IPS DF 19.7 (cell line): ENCODE results near the gene ACTL8.

ENCODE experiments used
- DNase-seq: peaks from one replicate; pipeline ENCODE4 v3.0.0-alpha.2; 2013; ENCODE audit warnings: low read depth, low spot score

The ACTL8 gene

DNA sequence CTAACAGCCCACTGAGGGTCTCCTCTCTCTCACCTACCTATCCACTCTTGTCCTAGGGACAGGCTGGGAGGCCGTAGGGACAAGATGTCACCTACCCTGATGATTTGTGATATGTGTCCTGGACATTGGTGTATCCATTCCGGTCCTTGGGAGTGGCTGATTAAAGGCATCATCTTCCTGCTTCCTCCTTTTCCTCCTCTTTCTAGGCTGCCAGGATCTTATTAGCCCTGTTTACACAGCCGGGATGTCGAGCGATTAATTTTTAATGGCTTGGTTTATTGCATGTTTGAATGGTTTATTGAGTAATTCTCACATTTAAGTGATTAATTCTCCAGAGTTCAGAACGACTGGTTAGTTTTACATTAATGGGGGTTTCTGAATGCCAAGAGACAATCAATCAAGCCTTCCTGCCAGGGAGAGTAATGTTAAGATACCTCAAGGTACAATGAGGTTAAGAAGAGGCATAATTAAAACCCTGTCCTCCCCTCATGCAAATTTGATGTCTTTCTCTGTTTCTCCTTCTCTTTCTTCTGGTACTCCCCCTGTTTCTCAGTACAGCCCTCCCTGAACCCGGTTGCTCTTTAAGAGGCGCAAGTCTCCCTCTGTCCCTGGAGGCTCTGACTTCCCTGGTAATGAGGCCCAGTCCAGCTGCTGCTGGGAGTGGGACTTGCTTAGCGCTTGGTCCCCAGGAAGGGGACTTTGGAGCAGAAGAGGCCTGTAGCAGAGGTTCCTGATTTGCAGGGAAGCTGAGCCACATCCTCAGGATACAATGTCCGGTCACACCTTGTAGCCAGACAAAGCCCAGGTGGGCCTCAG lies 50.9 kb downstream of the ACTL8 start:
- no peak for DNase-seq

DNA sequence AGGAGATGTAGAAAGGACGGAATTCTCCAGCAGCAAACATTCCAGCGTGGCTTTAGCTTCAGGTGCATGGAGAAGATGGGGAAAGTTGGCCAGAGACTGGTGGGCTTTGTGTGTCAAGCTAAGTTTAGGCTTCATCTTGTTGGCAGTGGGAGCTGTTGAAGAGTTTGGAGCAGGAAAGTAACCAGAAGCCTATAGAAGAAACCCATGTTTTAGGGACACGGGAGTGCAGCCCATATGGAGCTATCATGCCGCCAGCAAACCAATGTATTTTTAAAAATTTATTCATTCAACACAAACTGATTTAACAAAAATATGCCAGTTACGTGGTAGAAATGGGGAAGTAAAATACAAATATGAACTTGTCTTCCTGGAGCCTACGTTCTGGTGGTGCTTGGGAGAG lies 53.7 kb downstream of the ACTL8 start:
- DNase-seq: no peak

DNA sequence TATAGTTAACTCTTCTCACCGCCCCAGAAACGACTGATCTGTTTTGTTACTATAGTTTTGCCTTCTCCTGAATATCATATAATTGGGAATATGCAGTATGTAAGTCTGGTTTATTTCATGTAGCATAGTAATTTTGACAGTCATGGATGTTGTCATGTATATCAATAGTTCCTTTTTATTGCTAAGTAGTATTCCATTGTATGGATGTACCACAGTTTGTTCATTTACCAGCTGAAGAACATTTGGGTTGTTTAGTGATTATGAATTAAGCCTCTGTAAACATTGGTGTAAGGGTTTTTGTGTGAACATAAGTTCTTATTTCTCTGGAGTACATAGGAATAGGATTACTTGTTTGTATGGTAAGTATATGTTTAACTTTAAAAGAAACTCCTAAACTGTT lies 55.5 kb downstream of the ACTL8 start:
- DNase-seq: no peak

DNA sequence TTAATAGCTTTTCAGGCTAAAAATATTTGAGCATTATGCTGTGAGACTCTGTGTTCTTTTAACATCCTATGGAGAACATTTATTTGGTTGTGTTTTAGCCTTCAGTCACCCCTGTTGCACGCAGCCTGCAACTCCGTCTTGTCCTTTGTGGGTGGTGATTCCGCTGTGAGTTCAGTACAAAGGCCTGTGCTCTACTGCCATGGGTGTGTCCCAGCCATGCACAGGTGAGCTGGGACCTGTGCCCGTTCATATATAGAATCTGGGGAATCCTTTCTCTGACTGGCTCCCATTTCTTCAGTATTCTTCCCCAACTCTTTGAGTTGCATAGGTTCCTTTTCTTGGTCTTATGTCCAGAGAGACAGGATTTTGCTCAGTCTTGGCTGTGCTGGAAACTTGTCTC lies 61.4 kb downstream of the ACTL8 start:
- no peak for DNase-seq

DNA sequence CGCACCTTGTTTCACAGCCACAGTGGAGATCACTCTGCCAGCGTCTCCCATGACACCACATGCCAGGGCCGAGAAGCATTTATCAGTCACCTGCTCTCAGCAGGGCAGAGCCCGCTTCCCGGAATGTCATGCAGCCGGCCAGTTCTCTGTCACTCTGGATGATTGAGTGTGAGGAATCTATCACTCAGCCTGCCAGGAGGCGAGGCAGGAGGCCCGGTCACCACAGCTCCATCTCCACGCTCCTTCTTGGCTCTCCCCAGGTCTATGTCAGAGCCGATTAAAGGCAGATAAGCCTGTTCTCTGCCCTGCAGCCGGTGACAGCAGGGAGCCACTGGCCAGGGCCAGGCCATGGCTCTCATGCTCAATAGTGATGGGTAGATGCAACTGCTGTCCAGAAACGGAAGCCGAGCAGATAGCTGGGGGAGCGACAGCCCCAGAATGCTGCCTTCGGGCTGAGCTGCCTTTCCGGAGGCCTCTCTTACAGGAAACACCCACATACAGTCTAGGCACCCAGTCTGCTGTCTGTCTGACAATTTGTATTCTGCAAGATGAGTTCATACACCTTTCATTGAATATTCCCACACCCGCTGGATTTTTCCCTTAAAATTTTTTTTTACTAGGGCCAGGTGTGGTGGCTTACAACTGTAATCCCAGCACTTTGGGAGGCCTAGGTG lies 64.1 kb downstream of the ACTL8 start:
- DNase-seq: no peak

DNA sequence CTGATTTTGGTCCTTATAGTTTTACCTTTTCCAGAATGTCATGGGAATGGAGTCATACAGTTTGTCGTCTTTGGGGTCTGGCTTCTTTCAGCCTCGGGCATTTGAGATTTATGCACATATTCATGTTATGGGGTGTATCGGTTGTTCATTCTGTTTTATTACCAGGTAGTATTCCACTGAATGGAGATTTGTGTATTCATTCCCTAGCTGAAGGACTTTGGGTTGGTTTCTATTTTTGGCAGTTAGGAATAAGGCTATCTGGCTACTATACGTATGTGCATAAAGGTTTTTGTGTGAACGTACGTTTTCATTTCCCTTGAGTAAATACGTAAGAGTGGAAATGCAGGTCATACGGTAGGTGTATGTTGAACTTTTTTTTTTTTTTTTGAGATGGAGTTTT lies 65.1 kb downstream of the ACTL8 start:
- no peak for DNase-seq

DNA sequence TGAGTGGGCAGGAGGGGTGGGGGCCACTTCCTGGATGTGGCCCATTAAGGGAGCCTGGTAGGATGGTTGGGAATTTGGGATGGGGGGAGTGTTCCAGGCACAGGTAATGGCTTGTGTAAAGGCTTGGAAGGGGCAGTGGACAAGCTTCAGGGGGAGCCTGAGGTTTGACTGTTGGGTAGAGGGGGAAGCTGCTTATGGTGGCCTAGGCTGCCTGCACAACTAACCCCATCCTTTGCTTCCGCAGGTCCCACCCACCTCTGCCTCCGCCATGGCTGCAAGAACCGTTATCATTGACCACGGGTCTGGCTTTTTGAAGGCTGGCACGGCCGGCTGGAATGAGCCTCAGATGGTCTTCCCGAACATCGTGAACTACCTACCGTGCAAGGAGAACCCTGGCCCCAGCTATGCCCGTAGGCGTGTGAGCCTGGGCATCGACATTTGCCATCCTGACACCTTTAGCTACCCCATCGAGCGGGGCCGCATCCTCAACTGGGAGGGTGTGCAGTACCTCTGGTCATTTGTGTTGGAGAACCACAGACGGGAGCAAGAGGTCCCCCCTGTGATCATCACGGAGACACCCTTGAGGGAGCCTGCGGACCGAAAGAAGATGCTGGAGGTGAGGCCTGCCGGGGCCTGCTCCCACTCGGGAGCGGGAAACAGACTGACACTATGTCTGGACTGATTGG lies 67.8 kb downstream of the ACTL8 start:
- DNase-seq: no peak

DNA sequence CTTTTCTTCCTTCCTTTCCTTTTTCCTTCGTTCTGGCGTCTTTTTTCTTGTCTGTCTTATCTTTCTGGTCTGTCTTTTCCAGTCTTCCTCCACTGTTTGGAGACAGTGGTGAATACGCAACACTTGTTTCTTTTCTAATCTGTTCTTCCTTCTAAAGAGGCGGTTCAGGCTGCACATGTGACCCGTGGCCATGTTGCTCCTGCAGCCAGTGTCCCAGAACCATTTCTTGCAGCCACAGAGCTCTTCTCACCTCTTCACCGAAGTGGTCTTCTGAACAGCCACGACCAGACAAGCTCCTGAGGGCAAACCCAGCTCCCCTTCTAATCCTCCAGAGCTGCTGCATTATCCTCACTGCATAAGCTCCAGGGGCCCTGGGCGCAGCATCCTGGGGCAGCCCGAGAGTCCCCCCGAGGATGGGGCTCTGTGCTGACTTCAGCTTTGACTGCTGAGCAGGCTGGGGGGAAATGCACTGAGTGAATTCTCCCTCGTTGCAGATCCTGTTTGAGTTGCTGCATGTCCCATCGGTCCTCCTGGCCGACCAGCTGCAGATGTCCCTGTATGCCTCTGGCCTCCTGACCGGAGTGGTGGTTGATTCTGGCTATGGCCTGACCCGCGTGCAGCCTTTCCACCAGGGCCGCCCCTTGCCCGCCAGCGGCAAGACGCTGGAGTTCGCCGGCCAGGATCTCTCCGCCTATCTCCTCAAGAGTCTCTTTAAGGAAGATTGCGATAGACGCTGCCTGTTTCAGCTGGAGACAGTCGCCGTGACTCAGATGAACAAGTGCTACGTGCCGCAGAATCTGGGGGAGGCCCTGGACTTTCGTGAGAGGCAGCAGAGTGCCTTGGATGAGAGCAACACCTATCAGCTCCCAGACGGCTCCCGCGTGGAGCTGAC lies 70.4 kb downstream of the ACTL8 start:
- no peak for DNase-seq

DNA sequence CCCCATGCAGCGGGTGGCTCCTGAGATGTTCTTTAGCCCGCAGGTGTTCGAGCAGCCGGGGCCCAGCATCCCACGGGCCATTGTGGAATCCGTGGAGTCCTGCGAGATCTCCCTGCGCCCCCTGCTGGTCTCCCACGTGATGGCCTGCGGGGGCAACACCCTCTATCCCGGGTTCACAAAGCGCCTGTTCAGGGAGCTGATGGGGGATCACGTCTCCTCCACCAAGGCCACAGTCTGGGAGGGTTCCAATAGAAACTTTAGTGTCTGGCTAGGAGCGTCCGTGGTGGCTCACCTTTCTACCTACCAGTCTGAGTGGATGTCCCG lies 71.0 kb downstream of the ACTL8 start:
- no peak for DNase-seq

DNA sequence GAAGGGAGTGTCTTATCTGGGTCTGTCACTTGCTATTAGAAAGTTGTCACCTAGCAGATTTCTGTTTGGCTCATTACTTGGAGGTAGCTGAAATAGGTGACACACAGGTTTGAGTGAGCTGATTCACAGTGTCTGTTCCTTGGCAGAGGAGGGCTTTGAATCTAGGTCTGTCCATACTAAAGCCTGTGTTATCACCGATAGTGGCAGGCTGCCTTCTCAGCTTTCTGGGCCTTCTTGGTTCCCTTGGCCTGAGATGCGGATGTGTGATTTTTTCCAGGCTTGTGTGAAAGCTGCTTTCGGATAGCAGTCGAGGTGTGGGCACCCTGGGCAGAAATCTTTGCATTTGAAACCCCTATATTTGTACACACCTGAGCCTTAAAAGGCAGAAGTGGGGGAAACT lies 73.9 kb downstream of the ACTL8 start:
- DNase-seq: no peak

DNA sequence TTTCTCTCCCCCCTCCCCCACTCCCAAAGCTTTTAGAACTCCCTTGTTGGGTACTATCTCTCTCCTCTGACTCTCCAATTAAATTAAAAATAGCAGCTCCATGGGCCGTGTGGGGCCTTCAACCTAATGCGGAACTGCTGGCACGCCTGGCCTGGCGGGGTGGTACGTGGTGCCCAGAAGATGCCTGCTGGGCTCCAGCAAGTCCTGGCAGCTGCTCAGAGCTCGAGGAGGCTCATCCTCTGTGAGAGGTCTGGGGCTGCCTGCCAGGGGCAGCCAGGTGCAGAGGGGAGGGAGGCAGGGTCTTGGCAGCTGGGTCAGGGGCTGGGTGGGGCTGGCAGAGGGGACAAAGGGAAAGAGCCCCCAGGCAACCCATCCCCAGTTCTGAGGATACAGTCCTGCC lies 74.4 kb downstream of the ACTL8 start:
- no peak for DNase-seq

DNA sequence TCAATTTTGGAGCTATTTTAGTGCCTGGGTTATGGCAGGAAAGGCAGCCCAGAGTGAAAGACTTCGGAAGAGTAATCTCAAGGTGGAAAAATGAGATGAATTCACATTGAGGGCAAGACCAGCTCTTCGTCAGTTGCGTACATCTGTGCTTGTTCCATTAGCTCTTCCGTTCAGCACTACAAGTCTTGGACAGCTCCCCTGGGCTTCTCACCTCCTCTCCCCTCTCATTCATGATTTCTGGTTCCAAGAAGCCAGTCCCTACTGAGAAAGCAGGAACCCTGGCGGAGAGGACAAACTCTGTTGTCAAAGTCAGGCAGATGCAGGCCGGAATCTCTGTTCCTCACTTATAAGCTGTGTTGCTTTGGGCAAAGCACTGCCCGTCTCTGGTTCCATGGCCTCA lies 76.5 kb downstream of the ACTL8 start:
- peak; percentile 40 for DNase-seq

DNA sequence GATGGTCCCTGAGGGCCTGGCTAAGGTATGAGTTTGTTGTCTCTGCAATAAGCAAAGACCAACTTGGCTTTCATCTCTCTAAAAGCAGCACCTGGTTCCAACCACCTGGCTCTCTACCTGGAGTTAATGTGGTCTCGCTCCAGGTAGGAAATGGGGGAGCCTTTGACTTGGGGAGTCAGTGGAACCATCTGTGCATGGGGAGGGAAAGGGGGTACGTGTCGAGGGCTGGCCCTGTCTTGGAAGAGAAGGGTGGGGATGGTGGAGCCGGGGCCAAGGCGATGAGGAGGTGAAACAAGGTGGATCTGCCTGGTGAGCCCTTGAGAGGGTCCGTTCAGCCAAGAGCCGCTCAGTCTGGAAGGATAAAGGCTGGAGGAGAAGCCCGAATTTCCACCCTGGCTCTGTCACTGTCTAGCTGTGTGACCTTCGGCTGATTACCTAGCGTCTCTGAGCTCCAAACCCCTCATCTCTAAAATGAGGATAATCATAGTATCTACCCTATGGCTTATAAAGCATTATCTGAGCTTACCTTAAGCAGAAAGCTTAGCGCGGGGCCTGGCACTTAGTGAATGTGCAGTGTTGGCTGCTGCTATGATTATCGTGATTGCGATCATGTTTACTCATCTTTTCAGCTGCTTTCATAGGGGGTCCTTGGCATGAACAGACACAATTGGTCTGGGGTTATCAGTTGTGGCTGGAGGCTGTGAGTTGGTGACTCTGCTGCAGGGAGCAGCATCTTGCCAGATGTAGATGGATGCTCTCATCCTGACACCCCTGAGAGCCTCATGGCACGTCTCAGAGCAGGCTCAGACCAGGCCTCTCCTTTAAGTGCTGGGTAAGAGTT lies 78.7 kb downstream of the ACTL8 start:
- DNase-seq: no peak

DNA sequence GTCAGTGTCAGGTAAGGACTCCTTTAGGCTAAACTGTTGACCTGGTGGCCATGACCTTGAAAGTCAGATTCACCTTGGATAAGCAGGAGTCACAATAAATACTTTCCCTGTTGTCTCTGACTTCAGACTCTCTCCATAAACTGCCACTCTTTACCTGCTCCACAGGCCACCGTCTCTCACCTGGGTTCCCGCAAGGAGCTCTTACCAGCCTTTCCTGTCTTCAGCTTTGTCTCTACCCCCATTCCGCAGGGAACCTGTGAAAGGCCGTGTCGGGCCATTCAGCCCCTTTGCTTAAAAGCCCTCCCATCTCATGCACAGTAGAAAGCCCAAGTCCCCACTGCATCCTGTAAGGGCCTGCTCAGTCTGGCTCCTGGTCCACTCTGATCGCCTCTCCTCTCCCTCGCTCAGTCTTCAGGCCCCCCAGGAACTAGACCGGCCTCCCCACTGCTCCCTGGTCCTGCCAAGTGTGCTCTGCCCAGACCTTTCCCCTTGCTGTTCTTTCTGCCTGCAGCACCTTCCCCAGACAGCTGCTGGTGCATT lies 79.5 kb downstream of the ACTL8 start:
- no peak for DNase-seq

DNA sequence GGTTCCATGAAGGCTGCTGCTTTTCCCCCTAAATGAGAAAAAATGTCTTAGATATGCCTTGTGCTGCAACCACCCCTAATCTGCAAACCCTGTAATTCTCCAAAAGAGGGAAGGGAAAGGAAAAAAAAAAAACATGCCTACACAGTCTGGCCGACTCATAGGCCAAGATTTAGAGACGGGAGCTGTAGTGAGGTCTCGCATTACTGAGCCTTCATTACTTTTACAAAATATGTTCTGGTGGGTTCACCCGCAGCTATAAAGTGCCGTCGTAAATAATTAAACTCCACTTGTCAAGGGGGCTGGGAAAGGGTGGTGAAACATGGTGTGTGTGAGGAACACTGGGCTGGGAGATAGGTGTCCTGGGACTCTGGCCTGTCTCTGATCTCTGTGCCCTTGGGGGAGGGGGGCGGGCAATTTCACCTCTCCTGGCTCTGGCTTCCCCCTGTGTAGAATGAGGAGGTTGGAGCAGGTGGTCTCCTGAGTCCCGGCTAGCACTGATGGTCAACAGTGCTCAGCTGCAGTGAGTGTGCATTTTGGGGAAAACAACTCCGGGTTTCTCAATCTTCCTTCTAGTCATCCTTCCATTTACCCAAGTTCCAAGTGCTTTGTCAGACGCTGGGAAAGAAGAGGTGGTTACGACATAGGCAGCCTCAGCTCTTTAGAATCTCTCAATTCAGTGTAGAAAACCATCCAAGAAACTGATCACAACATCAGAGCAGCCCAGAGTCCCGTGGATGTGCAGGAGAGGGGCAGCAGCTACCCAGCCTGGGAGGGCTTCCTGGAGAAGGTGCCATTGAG lies 82.3 kb downstream of the ACTL8 start:
- DNase-seq: no peak

DNA sequence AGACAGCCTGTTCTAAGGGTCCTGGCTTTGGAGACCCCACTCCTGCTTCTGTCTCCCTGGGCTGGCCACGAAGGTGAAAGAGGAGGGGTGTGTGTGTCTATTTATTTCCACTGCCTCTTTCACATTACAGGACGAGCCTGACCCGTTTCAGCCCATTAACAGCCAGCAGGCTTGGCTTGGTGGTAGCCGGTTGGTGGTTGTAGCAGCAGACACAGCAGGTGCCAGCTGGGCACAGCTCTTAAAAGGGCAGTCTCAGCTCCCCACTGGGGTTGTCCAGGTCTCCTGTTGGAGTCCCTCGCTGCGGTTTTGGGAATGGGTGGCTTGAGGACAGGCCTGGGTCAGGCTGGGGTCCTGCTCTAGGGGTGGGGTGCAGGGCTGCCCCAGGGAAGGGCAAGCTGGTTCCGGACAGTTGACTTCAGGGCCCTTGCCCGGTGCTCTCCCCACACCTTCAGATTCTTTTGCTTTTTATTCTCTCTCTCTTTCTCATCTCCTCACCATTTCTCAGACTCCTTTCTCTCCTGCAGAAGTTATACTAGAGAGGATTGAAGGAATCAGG lies 84.6 kb downstream of the ACTL8 start:
- no peak for DNase-seq

DNA sequence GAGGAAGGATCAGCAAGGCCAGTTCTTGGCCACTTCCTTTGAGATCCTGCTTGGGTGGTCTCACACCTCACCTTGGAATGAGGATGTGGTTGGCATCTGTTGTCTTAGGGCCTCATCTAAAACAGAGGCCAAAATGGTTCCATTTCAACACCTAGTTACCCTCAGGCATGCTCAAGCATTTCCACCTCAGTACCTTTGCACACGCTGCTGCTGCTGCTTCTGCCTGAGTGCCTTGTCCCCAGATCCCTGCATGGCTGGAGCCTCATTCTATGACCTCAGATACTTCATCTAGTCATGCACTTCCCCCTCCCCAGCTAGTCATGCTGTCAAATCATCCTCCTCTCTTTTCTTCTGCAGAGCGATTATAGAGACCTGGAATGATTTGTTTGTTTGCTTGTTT lies 86.8 kb downstream of the ACTL8 start:
- DNase-seq: no peak

DNA sequence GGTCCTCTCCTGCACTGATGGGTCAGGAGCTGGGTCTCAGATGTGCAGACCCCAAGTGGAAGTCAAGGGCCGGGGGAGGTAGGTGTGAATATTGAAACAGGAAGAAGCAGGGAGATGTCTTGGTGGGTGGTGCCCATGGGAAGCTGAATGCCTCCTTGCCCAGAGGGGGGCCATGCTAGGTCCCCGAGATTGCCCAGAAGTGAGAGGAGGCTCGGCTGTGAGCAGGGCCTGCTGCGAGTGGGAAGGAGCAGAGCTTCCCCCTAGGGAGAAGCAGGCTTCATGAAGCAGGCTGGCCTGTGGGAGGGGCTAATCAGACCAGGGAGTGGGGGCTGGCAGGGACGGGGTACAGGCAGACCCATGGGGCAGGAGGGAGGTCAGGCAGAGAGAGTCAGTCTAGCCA lies 87.6 kb downstream of the ACTL8 start:
- DNase-seq: no peak

DNA sequence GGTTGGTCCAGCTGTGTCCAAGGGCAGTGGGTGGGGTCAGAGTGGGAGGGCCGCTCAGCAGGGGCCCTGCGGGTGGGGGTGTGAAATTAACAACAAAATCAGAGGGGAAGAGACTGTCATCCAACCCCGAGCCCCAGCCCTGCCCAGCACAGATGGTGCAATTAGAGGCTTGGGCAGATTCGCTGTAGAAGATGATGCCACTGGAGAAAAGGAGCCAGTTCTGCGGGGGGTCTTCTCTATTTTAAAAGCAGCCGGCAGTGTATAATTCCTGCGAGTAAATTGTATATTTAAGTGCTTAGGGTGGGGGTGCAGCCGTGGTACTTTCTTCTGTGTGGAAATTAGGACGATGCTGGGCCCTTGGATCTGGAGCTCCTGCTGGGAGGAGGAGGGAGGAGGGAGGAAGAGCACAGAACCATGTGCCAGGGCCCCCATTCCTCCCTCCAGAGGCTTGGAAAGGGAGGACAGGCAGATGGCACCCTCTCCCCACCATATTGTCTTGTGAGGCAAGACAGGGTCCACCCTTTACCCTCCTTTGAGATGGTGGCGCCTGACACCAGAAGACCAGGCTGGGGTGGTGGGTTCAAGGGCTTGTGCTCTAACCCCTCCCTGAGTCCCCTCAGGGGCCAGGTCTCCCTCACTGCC lies 89.2 kb downstream of the ACTL8 start:
- DNase-seq: no peak
